Hepatocyte (in vitro differentiated cells): Measurements from ENCODE around the gene IPPK. TPM values are rescaled to one million over a fixed set of nuclear protein-coding genes. Genes with fewer than 3 reads are reported as not detected.

Experiments used
- DNase-seq: peaks from one replicate; pipeline ENCODE4 v3.0.0-alpha.2; 2016; ENCODE audit warnings: low spot score
- H2AFZ ChIP-seq: fragments of 200-600 bp; sonication (generic); 2 replicates; pipeline ENCODE4 v1.6.0; 2016; ENCODE audit warnings: antibody characterized with exemption, mild to moderate bottlenecking
- H3K27ac ChIP-seq: fragments of 200-600 bp; sonication (generic); 2 replicates; pipeline ENCODE4 v1.5.1; 2016; ENCODE audit warnings: mild to moderate bottlenecking
- H3K27me3 ChIP-seq: fragments of 200-600 bp; sonication (generic); 2 replicates; pipeline ENCODE4 v1.6.1; 2016
- H3K36me3 ChIP-seq: fragments of 200-600 bp; sonication (generic); replicated peaks from 2 replicates; pipeline ENCODE4 v1.5.1; 2016; ENCODE audit warnings: low read depth; ENCODE audit not compliant: insufficient read depth
- H3K4me1 ChIP-seq: fragments of 200-600 bp; sonication (generic); 2 replicates; pipeline ENCODE4 v1.5.1; 2016; ENCODE audit warnings: mild to moderate bottlenecking, moderate library complexity; ENCODE audit not compliant: insufficient read depth
- H3K4me2 ChIP-seq: fragments of 200-600 bp; sonication (generic); 2 replicates; pipeline ENCODE4 v1.6.0; 2016
- H3K4me3 ChIP-seq: fragments of 200-600 bp; sonication (generic); 2 replicates; pipeline ENCODE4 v1.5.1; 2016; ENCODE audit warnings: mild to moderate bottlenecking
- H3K79me2 ChIP-seq: fragments of 200-600 bp; sonication (generic); 2 replicates; pipeline ENCODE4 v1.6.0; 2017; ENCODE audit warnings: mild to moderate bottlenecking
- H3K9me2 ChIP-seq: fragments of 200-600 bp; sonication (generic); replicated peaks from 2 replicates; pipeline ENCODE4 v1.6.0; 2017; ENCODE audit warnings: mild to moderate bottlenecking; ENCODE audit not compliant: insufficient read depth
- H3K9me3 ChIP-seq: fragments of 200-600 bp; sonication (generic); 2 replicates; pipeline ENCODE4 v1.5.1; 2016; ENCODE audit warnings: low read depth, mild to moderate bottlenecking
- H4K20me1 ChIP-seq: fragments of 200-600 bp; sonication (generic); 2 replicates; pipeline ENCODE4 v1.6.0; 2016; ENCODE audit warnings: mild to moderate bottlenecking; ENCODE audit not compliant: insufficient read depth, poor library complexity, severe bottlenecking
- EZH2 ChIP-seq: fragments of 200-600 bp; sonication (generic); IDR thresholded peaks from 2 replicates; pipeline ENCODE4 v1.6.1; 2016; ENCODE audit warnings: antibody characterized with exemption, mild to moderate bottlenecking, borderline replicate concordance
- EZH2phosphoT487 ChIP-seq: fragments of 200-600 bp; sonication (generic); IDR thresholded peaks from one replicate; pipeline ENCODE4 v1.6.1; 2018; ENCODE audit warnings: antibody characterized with exemption, mild to moderate bottlenecking, low read depth, moderate library complexity; ENCODE audit not compliant: unreplicated experiment, severe bottlenecking
- WGBS: methylation state at CpG from one replicate; pipeline ENCODE4 v1.1.6; 2016; ENCODE audit warnings: low lambda C conversion rate; ENCODE audit errors: missing lambda C conversion rate; 5-methylcytosine and 5-hydroxymethylcytosine counted together
- polyA plus RNA-seq: library from polyadenylated mRNA; unstranded; fragments of >200 nt; fragmentation: Nextera tagmentation; extraction: Ambion mirVana; gene quantifications from 2 replicates; pipeline ENCODE4 v1.2.1, GENCODE V29; 2016
- total RNA-seq: library from RNA; depleted of rRNA; stranded (reverse); fragments of >200 nt; gene quantifications from 2 replicates; pipeline ENCODE4 v1.2.3, GENCODE V29; 2014
- TF ChIP-seq, protein P1 (sequence below): fragments of 200-600 bp; sonication (generic); IDR thresholded peaks from 2 replicates; pipeline ENCODE4 v1.5.1; 2016; ENCODE audit warnings: antibody characterized with exemption, mild to moderate bottlenecking; ENCODE audit not compliant: poor library complexity

The IPPK gene
- total and polyA plus RNA-seq, 2 experiments from 2014 or later: 8.5 to 15.6 TPM

DNA sequence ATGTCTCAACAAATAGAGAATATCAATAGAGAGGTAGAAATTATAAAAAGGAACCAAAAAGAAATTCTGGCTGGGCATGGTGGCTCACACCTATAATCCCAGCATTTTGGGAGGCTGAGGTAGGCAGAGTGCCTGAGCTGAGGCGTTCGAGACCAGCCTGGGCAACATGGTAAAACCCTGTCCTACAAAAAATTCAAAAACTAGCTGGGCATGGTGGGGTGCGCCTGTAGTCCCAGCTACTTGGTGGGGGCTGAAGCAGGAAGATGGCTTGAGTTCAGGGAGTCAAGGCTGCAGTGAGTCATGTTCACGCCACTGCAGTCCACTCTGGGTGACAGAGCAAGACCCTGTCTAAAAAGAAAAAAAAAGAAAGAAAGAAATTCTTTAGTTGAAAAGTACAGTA lies 24.9 kb downstream of the IPPK start:
- no peaks in the 10 kb centered on the region for H3K9me2 ChIP-seq
- H3K79me2 ChIP-seq: peaks cover 2% of the 10 kb centered on the region
- no peak overlapping the region for H2AFZ ChIP-seq
- TF ChIP-seq, protein P1, sequence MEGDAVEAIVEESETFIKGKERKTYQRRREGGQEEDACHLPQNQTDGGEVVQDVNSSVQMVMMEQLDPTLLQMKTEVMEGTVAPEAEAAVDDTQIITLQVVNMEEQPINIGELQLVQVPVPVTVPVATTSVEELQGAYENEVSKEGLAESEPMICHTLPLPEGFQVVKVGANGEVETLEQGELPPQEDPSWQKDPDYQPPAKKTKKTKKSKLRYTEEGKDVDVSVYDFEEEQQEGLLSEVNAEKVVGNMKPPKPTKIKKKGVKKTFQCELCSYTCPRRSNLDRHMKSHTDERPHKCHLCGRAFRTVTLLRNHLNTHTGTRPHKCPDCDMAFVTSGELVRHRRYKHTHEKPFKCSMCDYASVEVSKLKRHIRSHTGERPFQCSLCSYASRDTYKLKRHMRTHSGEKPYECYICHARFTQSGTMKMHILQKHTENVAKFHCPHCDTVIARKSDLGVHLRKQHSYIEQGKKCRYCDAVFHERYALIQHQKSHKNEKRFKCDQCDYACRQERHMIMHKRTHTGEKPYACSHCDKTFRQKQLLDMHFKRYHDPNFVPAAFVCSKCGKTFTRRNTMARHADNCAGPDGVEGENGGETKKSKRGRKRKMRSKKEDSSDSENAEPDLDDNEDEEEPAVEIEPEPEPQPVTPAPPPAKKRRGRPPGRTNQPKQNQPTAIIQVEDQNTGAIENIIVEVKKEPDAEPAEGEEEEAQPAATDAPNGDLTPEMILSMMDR: no peak
- TF ChIP-seq EZH2 (no peak), EZH2phosphoT487 (no peak)
- H3K27ac ChIP-seq: no peak overlapping the region
- H3K27me3 ChIP-seq: no peaks in the 10 kb centered on the region
- no peaks in the 10 kb centered on the region for H3K9me3 ChIP-seq
- H3K36me3 ChIP-seq: no peaks in the 10 kb centered on the region
- no peak overlapping the region for H3K4me2 ChIP-seq
- no peaks in the 10 kb centered on the region for H3K4me1 ChIP-seq
- no peak overlapping the region for H3K4me3 ChIP-seq
- 95% methylated on average over 4 of the region's 4 CpGs for whole genome bisulfite sequencing
- no peaks in the 10 kb centered on the region for H4K20me1 ChIP-seq
- no peak for DNase-seq

DNA sequence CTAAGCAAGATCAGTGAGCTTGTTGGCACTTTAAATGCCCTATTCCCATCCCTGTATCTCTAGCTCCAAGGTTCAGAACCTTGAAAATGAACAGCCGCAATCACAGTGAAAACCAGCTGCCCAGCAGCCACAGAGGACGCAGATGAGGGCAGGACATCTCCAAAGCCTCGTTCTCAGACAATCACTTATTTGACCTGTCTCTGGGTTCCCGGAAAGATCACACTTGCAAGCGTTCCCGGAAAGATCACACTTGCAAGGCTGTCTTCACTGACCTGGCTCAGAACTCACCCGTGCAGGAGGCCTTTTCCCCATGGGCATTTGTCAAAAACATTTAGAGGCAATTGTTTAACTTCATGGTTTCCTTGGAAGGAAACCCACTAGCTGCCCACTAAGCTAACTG lies 25.7 kb downstream of the IPPK start:
- Histone ChIP-seq H2AFZ (no peak overlapping the region), H3K27ac (no peak overlapping the region), H3K9me2 (no peaks in the 10 kb centered on the region), H4K20me1 (no peaks in the 10 kb centered on the region), H3K4me2 (no peak overlapping the region), H3K36me3 (no peaks in the 10 kb centered on the region), H3K4me1 (no peaks in the 10 kb centered on the region), H3K79me2 (peaks cover 2% of the 10 kb centered on the region), H3K27me3 (no peaks in the 10 kb centered on the region), H3K9me3 (no peaks in the 10 kb centered on the region), H3K4me3 (no peak overlapping the region)
- 93% methylated on average over 7 of the region's 7 CpGs for WGBS
- TF ChIP-seq, protein P1: no peak
- TF ChIP-seq EZH2 (no peak), EZH2phosphoT487 (no peak)
- DNase-seq: no peak

DNA sequence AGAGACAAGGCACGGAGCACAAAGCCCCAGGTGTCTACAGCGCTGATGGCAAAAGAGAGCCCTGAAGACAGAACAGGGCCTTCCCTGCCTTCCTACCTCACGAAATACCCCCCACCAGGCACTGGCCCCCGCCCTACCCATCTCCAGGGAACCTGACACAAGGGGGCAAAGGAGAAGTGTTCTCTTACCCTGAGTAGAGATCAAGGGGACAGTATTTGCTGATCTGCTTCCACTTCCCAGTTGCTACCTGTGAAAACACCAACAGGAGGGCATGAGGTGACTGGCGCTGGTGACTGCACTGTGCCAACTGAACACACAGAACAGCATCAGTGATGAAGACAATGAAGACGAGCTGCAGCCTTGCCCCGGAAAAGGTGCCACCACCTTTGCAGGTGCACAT lies 27.4 kb downstream of the IPPK start:
- Histone ChIP-seq H4K20me1 (no peaks in the 10 kb centered on the region), H2AFZ (no peak overlapping the region), H3K9me2 (no peaks in the 10 kb centered on the region), H3K27me3 (no peaks in the 10 kb centered on the region), H3K4me1 (no peaks in the 10 kb centered on the region), H3K36me3 (no peaks in the 10 kb centered on the region), H3K4me3 (no peak overlapping the region), H3K79me2 (peaks cover 2% of the 10 kb centered on the region), H3K9me3 (no peaks in the 10 kb centered on the region), H3K4me2 (no peak overlapping the region), H3K27ac (no peak overlapping the region)
- TF ChIP-seq EZH2: no peak
- TF ChIP-seq, protein P1: no peak
- no peak for TF ChIP-seq EZH2phosphoT487
- DNase-seq: no peak
- WGBS: 96% methylated on average over 7 of the region's 7 CpGs

DNA sequence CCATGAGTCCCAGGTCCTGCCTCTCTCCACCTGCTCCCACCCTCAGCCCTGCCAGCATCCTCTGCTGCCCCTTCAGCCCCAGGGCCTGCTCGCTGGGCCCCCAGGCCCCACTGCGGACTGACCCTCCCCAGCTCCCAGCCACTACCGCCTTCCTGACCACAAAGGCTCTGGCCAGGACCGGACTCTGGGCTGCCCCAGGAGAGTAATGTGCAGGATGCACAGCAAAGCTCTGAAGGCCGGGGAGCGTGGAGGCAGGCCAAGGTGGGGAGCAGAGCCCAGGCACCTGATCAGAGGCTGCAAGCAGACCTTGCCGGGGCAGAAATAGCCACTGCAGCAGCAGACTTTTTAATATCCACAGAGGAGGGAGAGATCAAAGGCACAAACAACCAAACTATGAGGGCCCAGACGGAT lies 27.9 kb downstream of the IPPK start:
- no peak for DNase-seq
- Histone ChIP-seq H3K36me3 (no peaks in the 10 kb centered on the region), H3K27me3 (no peaks in the 10 kb centered on the region), H4K20me1 (no peaks in the 10 kb centered on the region), H3K4me2 (no peak overlapping the region), H3K79me2 (peaks cover under 1% of the 10 kb centered on the region), H3K4me1 (no peaks in the 10 kb centered on the region), H3K4me3 (no peak overlapping the region), H3K9me3 (no peaks in the 10 kb centered on the region), H3K27ac (no peak overlapping the region), H2AFZ (no peak overlapping the region), H3K9me2 (no peaks in the 10 kb centered on the region)
- 96% methylated on average over 8 of the region's 8 CpGs for WGBS
- TF ChIP-seq EZH2 (no peak), EZH2phosphoT487 (no peak)
- TF ChIP-seq, protein P1: no peak
